ENCODE data around the gene SCAANT1.

DNA sequence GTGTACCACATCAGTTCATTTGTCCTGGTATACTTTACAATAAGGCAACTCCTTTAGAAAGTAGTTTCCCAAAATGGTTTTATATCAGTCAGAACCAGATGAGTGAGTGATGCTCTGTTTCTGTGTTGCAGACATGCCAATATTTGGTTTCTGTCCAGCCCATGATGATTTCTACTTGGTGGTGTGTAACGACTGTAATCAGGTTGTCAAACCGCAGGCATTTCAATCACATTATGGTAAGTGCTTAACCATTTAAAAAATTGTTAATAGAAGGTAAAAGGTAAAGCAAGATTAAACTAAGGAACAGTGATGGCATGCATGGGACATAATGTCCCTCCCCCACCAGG is 40.0 kb upstream of the SCAANT1 start:
- TF ChIP-seq, protein P1, sequence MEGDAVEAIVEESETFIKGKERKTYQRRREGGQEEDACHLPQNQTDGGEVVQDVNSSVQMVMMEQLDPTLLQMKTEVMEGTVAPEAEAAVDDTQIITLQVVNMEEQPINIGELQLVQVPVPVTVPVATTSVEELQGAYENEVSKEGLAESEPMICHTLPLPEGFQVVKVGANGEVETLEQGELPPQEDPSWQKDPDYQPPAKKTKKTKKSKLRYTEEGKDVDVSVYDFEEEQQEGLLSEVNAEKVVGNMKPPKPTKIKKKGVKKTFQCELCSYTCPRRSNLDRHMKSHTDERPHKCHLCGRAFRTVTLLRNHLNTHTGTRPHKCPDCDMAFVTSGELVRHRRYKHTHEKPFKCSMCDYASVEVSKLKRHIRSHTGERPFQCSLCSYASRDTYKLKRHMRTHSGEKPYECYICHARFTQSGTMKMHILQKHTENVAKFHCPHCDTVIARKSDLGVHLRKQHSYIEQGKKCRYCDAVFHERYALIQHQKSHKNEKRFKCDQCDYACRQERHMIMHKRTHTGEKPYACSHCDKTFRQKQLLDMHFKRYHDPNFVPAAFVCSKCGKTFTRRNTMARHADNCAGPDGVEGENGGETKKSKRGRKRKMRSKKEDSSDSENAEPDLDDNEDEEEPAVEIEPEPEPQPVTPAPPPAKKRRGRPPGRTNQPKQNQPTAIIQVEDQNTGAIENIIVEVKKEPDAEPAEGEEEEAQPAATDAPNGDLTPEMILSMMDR (IDR thresholded peaks at IDR 0.05; ENCODE audit: control extremely low read depth in 1 of 3, insufficient read depth in 1 of 3, low read depth in 1 of 3, low read length in 3 of 3) = no peak
- TF ChIP-seq HDAC6 (IDR thresholded peaks at IDR 0.05; ENCODE audit: low read depth, low read length) (no peak), SIX5 (IDR thresholded peaks at IDR 0.05; ENCODE audit: low read depth, low read length) (no peak), ZNF274 (IDR thresholded peaks at IDR 0.05; ENCODE audit: borderline replicate concordance, extremely low read depth, low read length) (no peak), CHD1 (IDR thresholded peaks at IDR 0.05; ENCODE audit: low read depth, low read length) (no peak), SAP30 (IDR thresholded peaks at IDR 0.05; ENCODE audit: insufficient read depth, insufficient replicate concordance, low read length) (no peak), CEBPB (IDR thresholded peaks at IDR 0.05; ENCODE audit: low read depth, low read length) (no peak), NANOG (IDR thresholded peaks at IDR 0.05; ENCODE audit: insufficient read depth, low read depth, low read length, poor library complexity, severe bottlenecking) (no peak), TAF7 (optimal IDR thresholded peaks at IDR 0.05; ENCODE audit: borderline replicate concordance, low read depth, low read length) (no peak), POLR2A (IDR thresholded peaks at IDR 0.05; ENCODE audit: control extremely low read depth in 1 of 2, low read depth in 2 of 2, low read length in 2 of 2) (no peak), TCF12 (IDR thresholded peaks at IDR 0.05; ENCODE audit: low read depth, low read length) (no peak)
- TF ChIP-seq, protein P2, sequence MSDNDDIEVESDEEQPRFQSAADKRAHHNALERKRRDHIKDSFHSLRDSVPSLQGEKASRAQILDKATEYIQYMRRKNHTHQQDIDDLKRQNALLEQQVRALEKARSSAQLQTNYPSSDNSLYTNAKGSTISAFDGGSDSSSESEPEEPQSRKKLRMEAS (IDR thresholded peaks at IDR 0.05) = no peak
